NOMO-1 (cell line): ENCODE measurements around the gene HJURP.

Experiments
- DNase-seq, 2 experiments: peaks; one replicate each; lab custom pipeline; 2025; ENCODE audit not compliant: unreplicated experiment in 2 of 2; lab: John Stamatoyannopoulos, UW

Gene HJURP

DNA sequence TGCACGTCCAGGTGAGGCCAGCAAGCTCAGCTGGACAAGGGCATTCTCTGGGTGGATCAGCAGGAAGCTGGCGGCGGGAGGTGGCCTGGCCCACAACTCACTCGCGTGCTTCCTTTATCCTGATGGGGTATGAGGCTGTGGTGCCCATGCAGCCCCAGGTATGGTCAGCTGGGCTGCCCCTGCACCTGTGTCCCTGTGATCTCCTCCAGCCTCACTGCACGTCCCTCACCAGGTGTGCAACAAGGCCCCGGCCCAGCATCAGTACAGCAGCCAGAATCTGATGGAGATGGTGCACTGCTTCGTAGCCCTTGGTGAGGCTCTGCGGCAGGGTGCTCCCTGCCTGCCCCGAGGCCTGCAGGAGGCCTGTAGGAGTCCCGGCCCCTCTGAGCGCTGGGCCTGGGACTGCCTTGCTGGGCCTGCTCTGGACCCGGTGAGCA is 58.6 kb downstream of the HJURP start:
- no peak for DNase-seq

GRCh38 chr2:233794128-233794658 is 60.1 kb downstream of the HJURP start:
- no peak for DNase-seq

DNA sequence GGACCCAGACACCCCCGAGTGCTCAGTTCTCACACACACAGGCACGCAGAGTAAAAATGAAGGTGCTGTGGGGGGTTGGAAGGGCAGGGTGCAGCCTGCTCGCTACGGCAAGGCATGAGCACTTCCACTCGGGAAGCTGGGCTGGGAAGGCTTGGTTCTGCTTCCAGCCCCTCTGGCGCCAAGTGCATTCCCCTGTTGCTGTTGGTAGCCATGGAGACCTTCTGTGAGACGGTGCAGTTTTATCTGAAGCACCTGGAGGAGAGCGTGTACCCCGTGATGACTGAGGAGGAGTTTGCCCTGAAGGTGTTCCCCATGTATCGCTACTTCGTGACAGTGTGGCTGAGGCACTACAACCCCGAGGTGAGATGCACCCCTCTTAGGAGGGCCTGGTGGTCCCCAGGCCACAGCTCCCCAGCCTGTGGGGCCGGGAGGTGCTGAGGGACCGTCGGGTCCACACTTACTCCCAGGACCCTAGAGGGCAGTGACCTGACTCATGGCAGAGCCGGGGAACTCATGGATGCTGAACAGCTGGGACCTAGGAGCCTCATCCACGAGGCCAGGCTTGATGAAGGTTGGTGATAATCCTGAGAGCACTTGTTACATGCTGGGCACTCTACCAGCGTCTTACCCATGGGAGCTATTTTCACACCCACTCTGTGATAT is 60.7 kb downstream of the HJURP start:
- no peak for DNase-seq

- DNase-seq = no peak
These were observed 61.6 kb downstream of the HJURP start for GRCh38 chr2:233792720-233793119.

GRCh38 chr2:233791883-233792329 is 62.4 kb downstream of the HJURP start:
- no peak for DNase-seq

- DNase-seq = no peak
These were observed 63.0 kb downstream of the HJURP start for GRCh38 chr2:233791151-233791882.

GRCh38 chr2:233789554-233789953 is 64.8 kb downstream of the HJURP start:
- no peak for DNase-seq
